ENCODE data around the gene OR14A2.
"Not testable (repeated sequence)": the region's sequence is repeated elsewhere in the genome, so short reads cannot be mapped to it uniquely, and the experiment has no call there.

The OR14A2 gene

GRCh38 chr1:247748041-247748440, at the start of gene OR14A2:
TSS of gene OR14A2 (minus strand) at chr1:247748141.
- DNase-seq (ENCODE audit: low read depth), result no peak

DNA sequence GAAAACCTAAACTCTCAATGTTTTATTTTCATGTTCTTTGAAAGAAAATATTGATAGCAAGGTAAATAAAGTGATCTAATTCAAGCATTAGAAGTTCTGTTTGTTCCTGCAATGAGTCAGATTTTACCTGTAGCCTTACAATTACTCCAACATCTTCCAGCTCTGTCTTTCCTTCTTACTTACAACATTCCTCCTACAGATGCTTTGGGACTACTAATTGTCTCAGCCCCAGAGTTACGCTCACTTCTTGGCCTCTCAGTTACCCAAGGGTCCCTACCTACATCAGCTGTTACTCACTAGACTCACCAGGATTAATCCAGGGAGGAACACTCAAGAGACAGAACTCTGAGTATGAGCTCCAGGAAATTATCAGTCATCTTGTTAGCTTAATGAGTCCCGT, 49.6 kb upstream of the OR14A2 start:
- DNase-seq (ENCODE audit: low read depth), result no peak

GRCh38 chr1:247769603-247770002, 21.7 kb upstream of the OR14A2 start:
- no peak for DNase-seq (ENCODE audit: low read depth)

DNA sequence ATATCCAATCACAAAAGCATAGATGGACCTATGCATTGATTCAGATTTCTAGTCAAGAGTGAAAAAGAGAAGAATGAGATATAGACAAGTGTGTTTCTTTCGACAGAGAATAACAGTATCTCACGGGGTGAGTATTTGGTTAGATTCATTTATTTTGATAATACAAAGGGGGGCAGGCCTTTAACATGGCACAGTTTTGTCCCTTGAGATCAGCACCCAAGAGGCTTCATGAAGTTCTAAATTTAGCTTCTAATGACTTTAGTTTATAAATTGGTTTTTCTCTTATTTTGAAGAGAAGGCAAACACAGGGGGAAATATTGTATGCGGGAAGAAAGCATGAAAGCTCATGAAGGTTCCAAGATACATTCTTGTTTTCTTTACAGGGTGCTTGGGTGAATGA, 12.5 kb upstream of the OR14A2 start, which contains the start of gene OR1C1:
TSS of gene OR1C1 (minus strand) at position 101 of the 400 bp plus-strand sequence. CDS start 2,150 bp downstream, outside the sequence.
- DNase-seq (ENCODE audit: low read depth), result no peak

DNA sequence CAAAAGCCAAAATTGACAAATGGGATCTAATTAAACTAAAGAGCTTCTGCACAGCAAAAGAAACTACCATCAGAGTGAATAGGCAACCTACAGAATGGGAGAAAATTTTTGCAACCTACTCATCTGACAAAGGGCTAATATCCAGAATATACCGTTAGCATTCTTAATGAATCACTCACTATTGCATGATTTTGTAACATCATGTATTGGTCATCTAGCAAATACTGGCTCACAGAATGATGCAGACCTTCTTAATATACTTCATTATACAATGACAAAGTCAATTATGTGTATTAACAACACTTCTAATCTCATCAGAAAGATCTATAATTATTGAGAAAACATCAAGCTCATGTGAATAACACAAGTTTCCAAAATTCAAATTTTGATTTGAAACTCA, 6.4 kb upstream of the OR14A2 start:
- DNase-seq (ENCODE audit: low read depth), result not testable (repeated sequence)

DNA sequence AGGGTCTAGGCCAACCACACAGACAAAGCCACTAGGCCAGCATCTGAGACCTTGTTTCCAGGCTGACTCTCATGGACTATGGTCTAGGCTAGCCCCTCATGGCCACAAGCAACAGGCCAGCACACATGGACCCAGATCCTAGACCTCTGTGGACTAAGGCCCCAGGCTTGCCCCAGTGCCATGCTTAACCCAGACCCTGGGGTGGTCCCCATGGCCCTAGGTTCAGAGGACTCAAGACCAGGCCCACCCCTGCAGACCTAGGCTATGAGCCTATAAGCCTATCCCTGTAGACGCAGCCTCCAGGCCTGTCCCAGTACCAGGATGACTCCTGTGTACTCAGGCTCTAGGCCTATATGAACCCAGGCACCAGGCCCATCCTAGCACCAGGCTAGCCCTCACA, 1.9 kb upstream of the OR14A2 start:
- no peak for DNase-seq (ENCODE audit: low read depth)

DNA sequence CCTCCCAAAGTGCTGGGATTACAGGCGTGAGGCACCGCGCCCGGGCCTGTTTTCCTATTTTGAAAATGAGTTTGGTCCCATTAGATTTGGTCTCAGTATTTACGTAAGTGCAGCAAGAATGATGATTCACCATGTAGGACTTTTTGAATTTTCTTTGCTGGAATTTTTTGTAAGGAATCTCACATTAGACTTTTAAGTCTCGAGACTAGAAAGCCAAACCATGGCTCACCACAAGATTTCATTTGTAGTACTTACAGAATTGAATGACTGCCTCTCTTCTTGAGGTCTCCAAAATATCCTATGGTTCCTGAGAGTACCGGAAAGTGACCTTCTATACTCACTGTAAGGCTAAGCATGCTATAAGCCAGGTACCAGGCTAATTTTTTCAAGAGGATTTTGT, 325 bp downstream of the OR14A2 start:
- no peak for DNase-seq (ENCODE audit: low read depth)

GRCh38 chr1:247746391-247746935, 1.5 kb downstream of the OR14A2 start:
- DNase-seq (ENCODE audit: low read depth), result no peak

GRCh38 chr1:247742215-247742760, 5.7 kb downstream of the OR14A2 start:
- peak; percentile 26 for DNase-seq (ENCODE audit: low read depth)

DNA sequence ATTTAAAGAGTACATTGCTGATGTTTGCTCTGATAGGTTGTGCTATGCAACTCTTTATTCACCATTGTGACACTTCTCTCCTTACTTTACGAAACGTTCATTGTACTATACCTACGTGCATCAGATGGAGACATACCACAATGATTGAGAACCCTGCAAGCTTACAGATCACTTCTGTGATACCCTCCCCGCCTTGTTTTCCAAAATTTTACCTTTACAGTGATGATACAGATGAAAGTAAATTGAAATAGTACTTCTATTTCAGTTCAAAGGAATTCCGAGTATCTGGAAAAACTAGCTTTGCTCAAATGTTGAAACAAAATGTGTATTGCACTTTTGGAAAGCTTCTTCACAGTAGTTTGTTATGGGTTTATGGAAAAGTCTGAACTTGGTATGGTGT, 6.2 kb downstream of the OR14A2 start:
- no peak for DNase-seq (ENCODE audit: low read depth)

DNA sequence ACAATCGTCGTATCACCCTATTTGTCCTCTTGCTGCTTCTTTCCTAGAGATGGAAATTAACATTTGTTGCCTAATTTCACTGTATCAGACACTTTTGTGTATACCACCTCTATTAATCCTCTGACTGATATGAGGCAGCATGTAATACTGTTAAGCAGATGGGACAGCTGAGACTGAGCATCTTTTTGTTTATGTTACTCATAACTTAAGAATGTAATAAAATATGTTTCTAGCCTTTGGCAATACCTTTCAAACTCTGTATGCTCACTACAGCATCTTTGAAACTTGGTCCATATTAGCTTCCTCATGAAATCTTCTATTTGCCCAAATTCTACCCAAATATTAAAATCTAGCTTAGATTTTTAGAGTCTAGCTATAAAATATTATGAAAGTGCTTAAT, 7.2 kb downstream of the OR14A2 start:
- DNase-seq (ENCODE audit: low read depth), result no peak

DNA sequence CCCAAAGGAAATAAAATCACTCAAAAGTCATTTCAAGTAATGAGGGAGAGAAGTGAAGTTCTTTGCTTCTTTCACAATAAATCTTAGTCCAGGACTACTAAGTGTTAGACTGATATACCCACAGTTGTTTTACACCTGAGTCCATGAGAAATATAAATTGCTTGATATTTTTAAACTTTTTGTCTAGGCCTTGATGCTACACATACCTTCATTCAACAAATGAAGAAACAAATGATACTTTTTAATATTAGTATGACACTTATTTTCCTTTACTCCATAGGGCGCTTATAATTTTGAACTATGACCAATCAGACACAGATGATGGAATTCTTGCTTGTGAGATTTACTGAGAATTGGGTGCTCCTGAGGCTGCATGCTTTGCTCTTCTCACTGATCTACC, 9.6 kb downstream of the OR14A2 start, which contains the start of gene OR14K1:
TSS of gene OR14K1 (plus strand) at position 301 of the 400 bp plus-strand sequence. CDS start at position 301, 0 bp downstream.
- DNase-seq (ENCODE audit: low read depth), result no peak

- DNase-seq (ENCODE audit: low read depth), result no peak
These were observed 26.7 kb downstream of the OR14A2 start for GRCh38 chr1:247721222-247721621.

DNA sequence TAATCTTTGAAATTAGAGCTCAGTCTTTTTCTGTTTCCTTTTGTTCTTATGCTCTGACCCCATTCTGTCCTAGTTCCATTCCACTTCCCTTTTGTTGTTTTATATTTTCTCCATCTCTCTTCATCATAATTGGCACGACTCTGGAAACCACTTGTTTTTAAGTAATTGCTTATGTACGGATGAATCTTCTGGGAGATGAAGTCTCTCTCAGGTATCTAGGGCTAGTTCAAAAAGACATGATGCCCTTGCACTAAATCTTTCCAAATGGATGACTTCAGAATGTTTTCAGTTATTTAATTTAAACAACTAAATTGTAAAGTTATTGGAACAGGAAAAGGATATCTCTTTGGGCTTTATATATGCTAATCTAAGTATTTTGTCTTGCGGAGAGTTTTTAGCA, 31.4 kb downstream of the OR14A2 start, which contains the start of gene OR6F1:
TSS of gene OR6F1 (minus strand) at position 101 of the 400 bp plus-strand sequence. CDS start 3,891 bp downstream, outside the sequence.
- DNase-seq (ENCODE audit: low read depth), result no peak

DNA sequence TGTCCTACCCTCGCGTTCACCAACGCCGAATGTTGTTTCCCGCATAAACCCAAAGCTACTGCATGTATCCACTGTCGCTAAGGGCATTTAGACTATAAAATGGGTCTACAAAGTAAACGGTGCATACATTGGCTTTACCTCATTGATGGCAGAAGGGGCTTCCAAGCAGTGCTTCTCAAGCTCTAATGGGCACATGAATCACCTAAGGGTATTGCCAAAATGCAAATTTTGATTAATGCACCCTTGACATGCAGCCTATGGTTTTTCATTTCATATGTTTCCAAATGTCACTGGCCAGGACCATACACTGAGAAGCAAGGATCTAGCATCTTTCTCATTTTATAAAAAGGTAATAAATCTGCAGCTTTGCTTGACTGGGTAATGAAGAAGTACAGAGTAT, 34.2 kb downstream of the OR14A2 start:
- DNase-seq (ENCODE audit: low read depth), result no peak

GRCh38 chr1:247710681-247711080, 37.3 kb downstream of the OR14A2 start:
- DNase-seq (ENCODE audit: low read depth), result not testable (repeated sequence)

GRCh38 chr1:247701338-247701737, 46.6 kb downstream of the OR14A2 start:
- DNase-seq (ENCODE audit: low read depth), result no peak

DNA sequence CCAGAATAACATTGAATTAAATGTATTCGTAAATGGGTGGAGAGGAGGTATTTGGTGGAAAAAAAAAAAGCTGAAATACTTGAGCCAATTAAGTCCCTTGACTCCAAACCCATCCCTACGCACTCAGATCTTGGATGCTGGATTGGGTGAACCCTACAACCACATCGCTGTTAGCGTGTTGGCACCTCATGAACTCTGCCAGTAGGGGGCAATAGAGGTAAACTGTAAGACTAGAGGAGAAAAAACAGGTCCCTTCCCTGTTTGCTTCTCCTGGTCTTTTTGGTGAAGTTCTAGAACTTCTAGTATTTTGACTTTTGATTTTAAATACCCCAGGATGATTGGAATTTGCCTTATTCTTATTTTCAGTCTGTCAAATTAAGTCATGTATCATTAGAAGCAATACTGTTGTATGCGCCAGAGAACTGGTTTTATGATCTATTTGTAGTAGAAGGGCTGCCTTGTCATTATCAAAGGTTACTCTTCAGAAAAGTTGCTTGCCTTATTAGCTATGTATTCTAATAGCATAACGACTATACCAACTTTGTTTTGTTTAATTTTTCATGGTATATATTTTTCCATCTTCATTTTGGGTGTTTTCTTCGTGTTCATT, 66.5 kb downstream of the OR14A2 start:
- peak; percentile 3 for DNase-seq (ENCODE audit: low read depth)

DNA sequence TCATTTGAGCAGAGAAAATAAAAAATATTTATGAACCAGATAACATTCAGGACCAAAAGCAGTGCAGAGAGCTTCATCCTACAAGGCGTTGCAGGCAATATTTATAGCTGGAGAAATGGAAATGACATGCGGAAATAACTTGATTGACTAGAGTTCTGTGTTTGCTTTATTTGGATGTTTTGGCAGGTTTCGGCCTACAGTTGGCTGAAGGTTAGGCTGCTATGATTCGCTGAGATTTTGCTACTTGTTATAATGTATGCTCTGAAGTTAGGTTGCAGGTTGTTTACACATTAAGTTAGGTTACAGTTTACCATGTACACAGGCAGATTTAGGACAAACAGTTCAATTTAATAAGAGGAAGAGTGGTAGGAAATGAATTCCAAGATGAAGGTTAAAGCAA, 67.8 kb downstream of the OR14A2 start:
- no peak for DNase-seq (ENCODE audit: low read depth)

GRCh38 chr1:247679639-247680038, 68.3 kb downstream of the OR14A2 start, which contains the start of gene OR13G1:
TSS of gene OR13G1 (minus strand) at chr1:247679739. CDS start at chr1:247673041, 6,698 bp downstream.
- no peak for DNase-seq (ENCODE audit: low read depth)
